Measurements from ENCODE around the gene TSPEAR.

TSPEAR gene

DNA sequence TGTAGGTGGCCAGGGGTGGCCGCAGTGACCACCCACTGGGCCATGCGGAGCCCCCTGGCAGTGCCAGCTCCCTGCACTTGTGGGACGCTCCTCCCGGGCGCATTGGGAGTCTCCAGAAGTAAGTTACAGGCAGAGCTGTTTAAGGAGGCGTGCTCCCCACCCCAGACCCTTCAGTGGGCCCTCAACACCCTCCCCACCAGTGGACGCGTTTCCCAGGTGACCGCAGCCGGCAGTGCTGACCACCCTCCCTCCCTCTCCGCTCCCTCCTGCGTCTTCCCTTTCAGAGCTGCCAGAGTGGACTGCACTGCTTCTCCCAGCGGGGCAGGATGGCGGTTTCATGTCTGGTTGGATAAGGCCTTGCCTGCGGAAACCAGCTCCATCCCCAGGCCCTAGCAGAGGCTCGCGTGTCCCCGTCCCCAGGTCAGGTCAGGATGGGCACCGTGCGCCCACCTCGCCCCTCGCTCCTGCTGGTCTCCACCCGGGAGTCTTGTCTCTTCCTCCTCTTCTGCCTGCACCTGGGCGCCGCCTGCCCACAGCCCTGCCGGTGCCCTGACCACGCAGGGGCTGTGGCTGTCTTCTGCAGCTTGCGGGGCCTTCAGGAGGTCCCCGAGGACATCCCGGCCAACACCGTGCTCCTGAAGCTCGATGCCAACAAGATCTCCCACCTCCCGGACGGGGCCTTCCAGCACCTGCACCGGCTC is 255.0 kb downstream of the TSPEAR start:
- DNase-seq, result no peak

DNA sequence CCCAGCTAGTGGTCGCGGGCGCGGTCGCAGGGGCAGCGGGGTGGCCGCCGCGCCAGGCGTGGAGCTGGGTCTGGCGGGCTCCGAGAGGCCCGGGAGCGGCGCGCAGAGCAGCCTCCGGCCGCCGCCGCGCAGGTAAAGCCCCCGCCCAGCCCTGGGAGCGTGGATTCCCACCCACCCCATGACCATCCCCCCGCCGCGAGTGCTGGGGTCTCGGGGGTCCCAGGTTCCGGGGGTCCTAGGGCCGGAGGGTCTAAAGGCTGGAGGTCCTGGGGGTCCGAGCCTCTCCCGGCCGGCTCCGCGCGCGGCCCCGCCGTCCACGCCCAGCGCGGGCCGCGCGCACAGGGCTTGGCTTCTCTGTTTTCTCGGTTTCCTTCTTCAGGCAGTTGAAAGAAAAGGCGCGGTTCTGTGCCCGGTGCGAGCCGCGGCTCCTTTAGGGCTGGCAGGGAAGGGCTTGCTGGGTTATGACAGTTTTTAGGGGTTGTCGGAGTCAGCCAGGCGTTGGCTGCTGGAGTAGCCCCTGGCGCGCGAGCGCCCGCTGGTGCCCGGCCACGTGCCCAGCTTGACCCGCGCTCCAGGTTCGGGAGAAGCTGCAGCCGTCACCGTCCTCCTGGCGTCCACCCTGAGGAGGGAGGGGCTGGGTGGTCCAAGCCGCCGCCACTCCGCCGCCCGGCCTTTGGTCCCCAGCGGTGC is 255.7 kb downstream of the TSPEAR start:
- peak in 1 of 2 experiments; percentile 52 for DNase-seq

DNA sequence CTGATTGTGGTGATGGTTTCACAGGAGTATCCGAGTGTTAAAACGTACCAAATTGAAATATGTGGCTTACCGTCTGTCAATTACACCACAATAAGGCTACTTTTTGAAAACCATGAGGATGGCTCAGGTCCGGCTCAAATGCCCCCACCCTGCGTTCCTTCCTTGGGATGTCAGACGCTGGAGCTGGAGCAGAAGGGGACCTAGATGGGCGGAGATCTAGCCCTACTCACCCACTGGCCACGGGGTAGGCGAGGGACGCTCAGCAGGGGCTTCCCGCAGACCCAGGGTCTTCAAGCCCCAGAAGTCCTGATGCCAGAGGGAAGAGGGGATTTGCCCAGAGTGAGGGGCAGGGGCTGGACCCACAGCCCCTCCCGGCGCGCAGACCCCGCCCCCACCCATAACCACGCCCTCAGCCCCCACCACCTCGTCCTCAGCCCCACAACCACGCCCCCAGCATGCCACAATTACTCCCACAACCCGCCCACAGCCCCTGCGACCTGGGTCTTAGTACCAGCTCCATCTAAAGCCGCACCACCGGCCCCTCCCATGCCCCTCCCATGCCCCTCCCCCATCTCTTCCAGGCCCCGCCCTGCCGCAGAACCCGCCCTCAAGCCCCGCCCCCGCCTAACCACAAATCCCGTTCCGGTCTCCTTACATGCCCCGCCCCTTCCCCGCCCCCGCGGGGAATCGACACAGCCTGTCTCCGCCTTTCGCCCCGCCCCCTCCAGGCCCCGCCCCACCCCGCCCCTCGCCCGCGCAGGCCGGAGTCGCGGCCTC is 256.4 kb downstream of the TSPEAR start, which contains the start of gene LRRC3:
Gene LRRC3 (plus strand): TSS at position 764 of the 777 bp plus-strand sequence. CDS start 1,135 bp downstream, outside the sequence.
- peak; percentile 16 to 85 for DNase-seq

DNA sequence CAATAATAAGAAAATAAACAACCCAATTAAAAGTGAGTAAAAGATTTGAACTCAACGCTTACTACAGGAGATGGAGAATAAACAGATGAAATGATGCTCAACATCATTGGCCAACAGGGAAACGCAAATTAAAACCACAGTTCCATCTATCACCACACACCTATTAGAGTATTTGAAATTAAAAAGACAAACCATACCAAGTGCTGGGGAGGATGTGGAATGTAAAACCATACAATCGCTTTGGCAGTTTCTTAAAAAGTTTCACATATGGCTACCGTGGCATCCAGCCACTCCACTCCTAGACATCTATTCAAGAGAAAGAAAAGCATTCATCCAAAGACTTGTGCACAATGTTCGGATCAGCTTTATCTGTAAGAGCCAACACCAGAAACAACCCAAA is 257.3 kb downstream of the TSPEAR start:
- DNase-seq, result no peak

DNA sequence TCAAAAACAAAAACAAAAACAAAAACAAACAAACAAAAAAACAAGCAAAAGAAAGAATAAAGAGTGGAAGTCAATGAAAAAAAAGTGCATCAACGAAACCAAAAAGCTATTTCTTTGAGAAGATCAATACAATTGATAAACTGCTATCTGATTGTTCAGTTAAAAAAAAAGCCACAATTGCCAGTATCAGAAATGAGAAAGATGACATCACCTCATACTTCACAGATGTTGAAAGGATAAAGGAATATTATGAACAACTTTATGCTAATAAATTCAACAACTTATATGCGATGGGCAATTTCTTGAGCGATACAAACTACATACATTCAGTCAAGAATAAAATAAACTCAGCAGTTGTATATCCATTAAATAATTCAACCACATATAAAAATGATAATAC is 258.3 kb downstream of the TSPEAR start:
- no peak for DNase-seq

DNA sequence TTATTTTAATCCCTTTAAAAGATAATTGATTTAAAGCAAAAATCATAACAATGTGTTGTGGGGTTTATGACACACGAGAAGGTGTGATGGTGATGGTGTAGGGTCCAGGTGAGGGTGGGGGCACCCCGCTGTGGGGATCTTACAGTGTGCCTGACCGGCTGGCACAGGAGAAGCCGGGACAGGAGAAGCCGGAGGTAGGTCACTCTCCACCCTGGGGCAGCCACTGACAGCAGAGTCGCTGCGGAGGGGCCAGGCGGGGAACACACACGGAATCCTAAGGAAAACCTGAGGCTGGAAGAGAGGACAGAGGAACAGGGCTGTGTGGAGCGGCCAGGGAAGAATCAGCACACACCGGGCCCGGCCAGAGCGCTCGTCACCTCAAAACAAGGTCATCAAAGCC is 260.4 kb downstream of the TSPEAR start:
- DNase-seq, result no peak

DNA sequence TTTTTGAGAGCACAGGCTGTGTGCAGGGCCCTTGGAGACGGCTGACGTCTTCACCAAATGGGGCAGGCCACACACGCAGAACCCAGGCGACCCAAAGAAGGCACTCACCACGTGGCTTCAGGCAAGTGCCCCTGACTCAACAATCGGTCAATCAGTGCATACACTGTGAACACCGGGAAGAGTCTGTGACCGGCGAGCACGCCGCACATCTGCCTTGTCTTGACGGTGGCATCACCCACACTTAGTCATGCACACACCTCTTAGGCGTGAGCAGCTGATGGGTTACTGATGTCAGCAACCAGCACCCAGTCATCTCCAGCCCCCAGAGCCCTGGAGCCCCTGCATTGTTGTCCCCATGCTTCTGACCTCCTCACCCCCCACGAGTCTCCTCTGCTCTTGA is 261.0 kb downstream of the TSPEAR start:
- DNase-seq, result no peak

DNA sequence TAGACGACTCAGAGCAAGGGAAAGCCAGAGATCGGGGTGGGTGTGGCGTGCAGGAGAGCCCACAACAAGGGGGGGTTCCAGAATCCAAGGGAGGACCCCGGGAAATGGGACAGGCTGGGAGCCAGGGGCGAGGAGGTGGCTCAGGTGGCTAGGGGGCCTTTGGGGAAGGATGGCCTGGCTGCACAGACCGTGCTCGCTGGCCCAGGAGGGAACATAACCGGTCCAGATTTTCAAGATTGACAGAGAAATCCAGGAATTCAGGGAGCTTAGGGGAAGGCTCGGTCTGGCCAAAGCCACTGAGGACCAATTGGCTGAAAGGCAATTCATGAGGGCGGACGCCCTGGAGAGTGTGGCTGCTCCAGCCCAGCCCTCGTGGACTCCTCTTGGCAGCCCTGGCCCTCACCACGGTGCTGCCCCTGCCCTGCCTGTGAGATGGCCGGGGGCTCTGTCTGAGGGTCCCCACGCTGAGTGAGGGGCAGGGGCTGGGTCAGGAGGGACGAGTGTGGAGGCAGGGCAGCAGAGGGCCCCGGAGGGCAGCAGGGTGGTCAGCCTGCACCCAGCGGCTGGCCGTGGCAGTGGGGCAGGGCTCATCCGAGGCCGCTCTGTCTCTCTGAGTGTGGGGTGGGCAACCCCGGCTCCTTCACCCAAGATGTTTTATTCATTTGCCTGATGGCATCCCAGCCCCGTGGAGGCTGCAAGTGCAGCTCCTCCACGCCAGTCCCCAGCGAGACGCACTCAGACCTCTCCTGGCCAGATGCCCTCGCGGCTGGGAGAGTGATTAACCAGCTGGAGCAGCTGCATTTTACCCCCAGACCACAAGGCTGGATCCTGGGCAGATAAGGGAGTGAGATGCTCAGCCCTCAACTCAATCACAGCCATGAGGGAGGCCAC is 261.7 kb downstream of the TSPEAR start:
- DNase-seq, result peak; percentile 42 to 69

DNA sequence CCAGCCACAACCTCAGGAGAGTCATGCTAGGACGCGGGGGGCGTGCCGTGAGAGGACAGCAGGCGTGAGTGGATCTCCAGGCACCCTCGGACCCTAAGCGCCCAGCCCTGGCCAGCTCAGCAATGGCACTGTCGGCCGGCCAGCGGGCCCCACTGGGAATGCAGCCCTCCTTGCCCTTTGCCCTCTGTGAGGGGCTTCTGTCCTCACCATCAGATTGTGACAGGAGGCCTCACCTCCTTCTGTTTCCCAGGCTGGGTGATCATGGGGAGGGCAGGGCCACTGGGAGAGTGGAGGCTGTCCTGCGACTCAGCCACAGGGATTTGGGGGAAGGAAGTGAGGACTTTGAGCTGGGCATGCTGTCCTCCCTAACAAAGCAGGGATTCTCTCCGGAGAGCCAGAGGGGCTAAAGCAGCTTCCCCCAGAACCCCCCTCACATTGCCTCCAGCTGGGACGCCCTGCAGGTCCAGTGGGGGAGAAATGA is 262.7 kb downstream of the TSPEAR start:
- DNase-seq, result no peak

Measured in NCI-H524 (cell line).